Measurements from ENCODE around the gene VAV1. TPM values are rescaled to one million over a fixed set of nuclear protein-coding genes. Genes with fewer than 3 reads are reported as not detected.
A peak's percentile ranks its signal among the peaks of the same experiment; 100 is the strongest.

The VAV1 gene
- total and polyA plus RNA-seq, 2 of the 13 experiments (the other 11 are each of a cell fraction or from before 2014, with no cell fraction given) = not detected

- peak; percentile 42 for TF ChIP-seq ZFP91 (CRISPR knock-in tag; IDR thresholded peaks at IDR 0.05; ENCODE audit: borderline replicate concordance)
- TF ChIP-seq ZNF709 (CRISPR knock-in tag; IDR thresholded peaks at IDR 0.05) = no peak
- TF ChIP-seq ZNF143 (CRISPR knock-in tag; IDR thresholded peaks at IDR 0.05) = no peak
- TF ChIP-seq SIN3A (IDR thresholded peaks at IDR 0.05; ENCODE audit: borderline replicate concordance, low read depth, low read length) = peak; percentile 46; the same call in 1 of the 2 replicates
- TF ChIP-seq ZNF317 (CRISPR knock-in tag; IDR thresholded peaks at IDR 0.05) = peak; percentile 12; the same call in 1 of the 2 replicates
- TF ChIP-seq ZFP62 (CRISPR knock-in tag; IDR thresholded peaks at IDR 0.05) = no peak
- TF ChIP-seq NRL (CRISPR knock-in tag; IDR thresholded peaks at IDR 0.05; ENCODE audit: borderline replicate concordance) = no peak
- no peak for TF ChIP-seq FLYWCH1 (CRISPR knock-in tag; IDR thresholded peaks at IDR 0.05)
- TF ChIP-seq SRY (CRISPR knock-in tag; IDR thresholded peaks at IDR 0.05) = no peak
- peak in 1 of 2 experiments; percentile 48; a peak in 1 of 4 replicates for TF ChIP-seq POLR2A (IDR thresholded peaks at IDR 0.05; ENCODE audit: insufficient read depth in 1 of 2, low read depth in 2 of 2, low read length in 2 of 2)
- no peak for TF ChIP-seq ZNF607 (CRISPR knock-in tag; IDR thresholded peaks at IDR 0.05; ENCODE audit: borderline replicate concordance)
- TF ChIP-seq ZNF710 (CRISPR knock-in tag; IDR thresholded peaks at IDR 0.05; ENCODE audit: borderline replicate concordance) = no peak
- TF ChIP-seq TCF7L2 (IDR thresholded peaks at IDR 0.05; ENCODE audit: low read depth, low read length) = no peak
- TF ChIP-seq ARHGAP35 (CRISPR knock-in tag; IDR thresholded peaks at IDR 0.05; ENCODE audit: borderline replicate concordance) = no peak
- peak; percentile 5; the same call in 1 of the 2 replicates for TF ChIP-seq MAX (IDR thresholded peaks at IDR 0.05)
- TF ChIP-seq JUN (CRISPR knock-in tag; IDR thresholded peaks at IDR 0.05) = no peak
- peak; percentile 49; the same call in 1 of the 2 replicates for TF ChIP-seq DRAP1 (CRISPR knock-in tag; IDR thresholded peaks at IDR 0.05)
- no peak for TF ChIP-seq CTCF (CRISPR knock-in tag; IDR thresholded peaks at IDR 0.05)
- 0 out of 2 replicates have a peak, but pooled peaks have one; percentile 0 for TF ChIP-seq ZMYM4 (CRISPR knock-in tag; IDR thresholded peaks at IDR 0.05)
- no peak for TF ChIP-seq ZNF672 (CRISPR knock-in tag; IDR thresholded peaks at IDR 0.05)
- TF ChIP-seq SP1 (IDR thresholded peaks at IDR 0.05) = no peak
- peak; percentile 23; the same call in 1 of the 2 replicates for TF ChIP-seq SP1 (CRISPR knock-in tag; IDR thresholded peaks at IDR 0.05)
- TF ChIP-seq TEAD3 (CRISPR knock-in tag; optimal IDR thresholded peaks at IDR 0.05; ENCODE audit: borderline replicate concordance) = no peak
- TF ChIP-seq ZNF160 (CRISPR knock-in tag; IDR thresholded peaks at IDR 0.05) = no peak
Measured at GRCh38 chr19:6739390-6739882, 33.1 kb upstream of the VAV1 start, which contains the start of gene TRIP10 (continued).
